Psoas muscle (tissue), 8 donors: Measurements from ENCODE around the gene HEXIM2. TPM values are rescaled to one million over a fixed set of nuclear protein-coding genes. Genes with fewer than 3 reads are reported as not detected.

ENCODE experiments used
- ATAC-seq, 4 donors: fragments of 200-7000 bp; cut with Tn5 transposase; one replicate each; pipeline ENCODE4 v1.9.1; 2020; ENCODE audit warnings: moderate library complexity in 3 of 4, mild to moderate bottlenecking in 2 of 4
- DNase-seq, 2 donors: peaks; one replicate each; pipeline ENCODE4 v3.0.0-alpha.2; 2020
- H3K27ac ChIP-seq: fragments of 200-600 bp; one replicate; pipeline ENCODE4 v1.8.0; 2022
- H3K27me3 ChIP-seq, 3 donors: fragments of 200-600 bp in 1 of 3; one replicate each; pipeline versions ENCODE4 v1.6.1 to v1.8.0; 2013 to 2022; ENCODE audit warnings: low read length in 2 of 3, mild to moderate bottlenecking in 2 of 3, moderate library complexity in 1 of 3; ENCODE audit not compliant: insufficient read depth in 3 of 3
- H3K36me3 ChIP-seq, 2 donors: fragments of 200-600 bp in 1 of 2; one replicate each; pipeline versions ENCODE4 v1.6.1 to v1.8.0; 2013 to 2022; ENCODE audit warnings: low read depth in 1 of 2, mild to moderate bottlenecking in 1 of 2, moderate library complexity in 1 of 2; ENCODE audit not compliant: insufficient read depth in 1 of 2
- H3K4me1 ChIP-seq: fragments of 200-600 bp; one replicate; pipeline ENCODE4 v1.8.0; 2022
- H3K4me3 ChIP-seq: fragments of 200-600 bp; one replicate; pipeline ENCODE4 v1.8.0; 2022; ENCODE audit warnings: mild to moderate bottlenecking
- H3K9me3 ChIP-seq: fragments of 200-600 bp; one replicate; pipeline ENCODE4 v1.8.0; 2022
- WGBS, 3 donors: extraction: QIAGEN DNeasy Blood & Tissue Kit; methylation state at CpG; one replicate each; pipeline versions ENCODE4 v1.1.6 to v1.1.7; 2013; 5-methylcytosine and 5-hydroxymethylcytosine counted together
- intact Hi-C, 2 donors: fragments of 100-400 bp; cut with DNase I; formaldehyde crosslinking; loops; one replicate each; pipeline versions ENCODE4 v1.11.0 to v1.14.2; 2022
- polyA plus RNA-seq, 3 donors: library from polyadenylated mRNA; stranded (reverse); fragments of 200-250 nt; gene quantifications; one replicate each; pipeline ENCODE4 v1.2.3, GENCODE V29; 2013
- total RNA-seq, 4 donors: library from RNA; stranded (reverse); fragmentation: NEBNext Ultra II Directional in 2 of 4; extraction: Animal tissue kit (Norgen Biotek cat#: 25700) in 2 of 4; gene quantifications; one replicate each; pipeline versions ENCODE4 v1.2.1 to v1.2.4, GENCODE V29; 2021 to 2023
- TF ChIP-seq, protein P1 (sequence below): fragments of 200-600 bp; IDR thresholded peaks from one replicate; pipeline ENCODE4 v1.8.0; 2022; ENCODE audit warnings: antibody characterized with exemption
- donor health status: healthy with polysubstance abuse.
- donor health status: DM: no; HTN: no; CAD: no; lungs with moderate emphysema.
- donor health status: Bipolar disorder and iron deficiency.
- donor health status: healthy.
- donor health status: DM: yes; HTN: yes; CAD: no.
- donor health status: DM: no; HTN: no; CAD: no.
- donor health status: DM: no; HTN: no; CAD: no.
- donor health status: DM: yes; HTN: yes; CAD: no.

The HEXIM2 gene
- total and polyA plus RNA-seq, 7 donors: 8.2 to 69.5 (median 45.7) TPM

- H3K9me3 ChIP-seq: no peaks in the 10 kb centered on the region
- no peak overlapping the region for H3K27ac ChIP-seq
- 88 to 91% (median 90%) methylated on average over 24 to 26 of the region's 26 CpGs for WGBS, 3 donors
- DNase-seq: peak in 1 of 2 donors; percentile 8
- H3K4me1 ChIP-seq: peaks cover 21% of the 10 kb centered on the region
- ATAC-seq: no peak
- H3K27me3 ChIP-seq: no peaks in the 10 kb centered on the region
- intact Hi-C loops: no loop called here
- peaks cover 0 to 28% of the 10 kb centered on the region in 2 donors for H3K36me3 ChIP-seq
- H3K4me3 ChIP-seq: no peak overlapping the region
- TF ChIP-seq, protein P1, sequence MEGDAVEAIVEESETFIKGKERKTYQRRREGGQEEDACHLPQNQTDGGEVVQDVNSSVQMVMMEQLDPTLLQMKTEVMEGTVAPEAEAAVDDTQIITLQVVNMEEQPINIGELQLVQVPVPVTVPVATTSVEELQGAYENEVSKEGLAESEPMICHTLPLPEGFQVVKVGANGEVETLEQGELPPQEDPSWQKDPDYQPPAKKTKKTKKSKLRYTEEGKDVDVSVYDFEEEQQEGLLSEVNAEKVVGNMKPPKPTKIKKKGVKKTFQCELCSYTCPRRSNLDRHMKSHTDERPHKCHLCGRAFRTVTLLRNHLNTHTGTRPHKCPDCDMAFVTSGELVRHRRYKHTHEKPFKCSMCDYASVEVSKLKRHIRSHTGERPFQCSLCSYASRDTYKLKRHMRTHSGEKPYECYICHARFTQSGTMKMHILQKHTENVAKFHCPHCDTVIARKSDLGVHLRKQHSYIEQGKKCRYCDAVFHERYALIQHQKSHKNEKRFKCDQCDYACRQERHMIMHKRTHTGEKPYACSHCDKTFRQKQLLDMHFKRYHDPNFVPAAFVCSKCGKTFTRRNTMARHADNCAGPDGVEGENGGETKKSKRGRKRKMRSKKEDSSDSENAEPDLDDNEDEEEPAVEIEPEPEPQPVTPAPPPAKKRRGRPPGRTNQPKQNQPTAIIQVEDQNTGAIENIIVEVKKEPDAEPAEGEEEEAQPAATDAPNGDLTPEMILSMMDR: no peak
Observed at GRCh38 chr17:45115015-45115625, 46.6 kb upstream of the HEXIM2 start.

- ATAC-seq (no peak), DNase-seq (peak in 1 of 2 donors; percentile 7)
- TF ChIP-seq, protein P1: no peak
- no peaks in the 10 kb centered on the region for H3K27me3 ChIP-seq
- peaks cover 14% of the 10 kb centered on the region for H3K4me1 ChIP-seq
- no peaks in the 10 kb centered on the region for H3K9me3 ChIP-seq
- H3K36me3 ChIP-seq: peaks cover 0 to 28% of the 10 kb centered on the region in 2 donors
- WGBS, 3 donors: 84 to 87% (median 86%) methylated on average over 11 of the region's 11 CpGs
- no peak overlapping the region for H3K27ac ChIP-seq
- no peak overlapping the region for H3K4me3 ChIP-seq
- intact Hi-C loops: no loop called here
Observed at GRCh38 chr17:45115871-45116270, 45.8 kb upstream of the HEXIM2 start.

GRCh38 chr17:45116434-45117016, 45.1 kb upstream of the HEXIM2 start:
- Histone ChIP-seq H3K4me3 (no peak overlapping the region), H3K36me3 (peaks cover 0 to 28% of the 10 kb centered on the region in 2 donors), H3K4me1 (peaks cover 8% of the 10 kb centered on the region), H3K9me3 (no peaks in the 10 kb centered on the region), H3K27ac (no peak overlapping the region), H3K27me3 (no peaks in the 10 kb centered on the region)
- TF ChIP-seq, protein P1: no peak
- no peak for ATAC-seq
- 89 to 93% (median 89%) methylated on average over 8 to 10 of the region's 10 CpGs for WGBS, 3 donors
- intact Hi-C loops: no loop called here
- no peak for DNase-seq

DNA sequence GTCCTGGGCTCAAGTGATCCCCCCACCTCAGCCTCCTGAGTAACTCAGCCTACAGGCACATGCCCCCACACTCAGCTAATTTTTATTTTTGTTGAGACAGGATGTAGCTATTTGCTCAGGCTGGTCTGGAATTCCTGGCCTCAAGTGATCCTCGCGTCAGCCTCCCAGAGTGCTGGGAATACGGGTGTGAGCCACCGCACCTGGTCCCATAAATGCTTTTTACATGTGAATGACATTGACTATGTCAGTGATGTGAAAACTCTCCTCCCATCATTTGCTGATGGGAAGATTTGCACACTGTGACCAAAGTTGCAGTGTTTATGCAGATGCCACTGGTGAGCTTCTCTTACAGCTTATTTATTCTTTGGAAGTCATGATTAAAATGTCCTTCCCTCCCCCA, 44.3 kb upstream of the HEXIM2 start:
- DNase-seq: no peak
- H3K4me1 ChIP-seq: peaks cover 5% of the 10 kb centered on the region
- 93 to 95% (median 94%) methylated on average over 4 of the region's 4 CpGs for WGBS, 3 donors
- intact Hi-C loops: no loop called here
- no peak for ATAC-seq
- H3K36me3 ChIP-seq: peaks cover 0 to 26% of the 10 kb centered on the region in 2 donors
- H3K27me3 ChIP-seq: no peaks in the 10 kb centered on the region
- H3K27ac ChIP-seq: no peak overlapping the region
- no peak overlapping the region for H3K4me3 ChIP-seq
- no peaks in the 10 kb centered on the region for H3K9me3 ChIP-seq
- TF ChIP-seq, protein P1: no peak
